ENCODE data around the gene HDAC11. TPM values are rescaled to one million over a fixed set of nuclear protein-coding genes. Genes with fewer than 3 reads are reported as not detected.

Gene HDAC11
- total and polyA plus RNA-seq, 9 of the 15 experiments (the other 6 are each of a cell fraction or from before 2014, with no cell fraction given): 0.60 to 6.0 (median 4.5) TPM

- no peak for TF ChIP-seq NUFIP1 (IDR thresholded peaks at IDR 0.05; ENCODE audit: partially characterized antibody)
- no peak for TF ChIP-seq ZC3H4 (CRISPR knock-in tag; IDR thresholded peaks at IDR 0.05; ENCODE audit: borderline replicate concordance)
- TF ChIP-seq ETV6 (IDR thresholded peaks at IDR 0.05; ENCODE audit: borderline replicate concordance in 1 of 2, low read depth in 2 of 2, low read length in 1 of 2): peak in 1 of 2 experiments; percentile 66; a peak in 1 of 4 replicates
- no peak for TF ChIP-seq ETV6 (CRISPR knock-in tag; IDR thresholded peaks at IDR 0.05; ENCODE audit: borderline replicate concordance)
- no peak for TF ChIP-seq YBX1 (IDR thresholded peaks at IDR 0.05)
- peak; percentile 81; the same call in 1 of the 2 replicates for TF ChIP-seq ZNF589 (CRISPR knock-in tag; IDR thresholded peaks at IDR 0.05; ENCODE audit: low read depth)
- TF ChIP-seq DLX4 (CRISPR knock-in tag; IDR thresholded peaks at IDR 0.05): no peak
- no peak for TF ChIP-seq C11orf30 (IDR thresholded peaks at IDR 0.05; ENCODE audit: low read depth)
- no peak for TF ChIP-seq ASH1L (IDR thresholded peaks at IDR 0.05; ENCODE audit: borderline replicate concordance, low read depth, partially characterized antibody)
- TF ChIP-seq PKNOX1 (IDR thresholded peaks at IDR 0.05): peak; percentile 76
- TF ChIP-seq FOXP4 (CRISPR knock-in tag; IDR thresholded peaks at IDR 0.05; ENCODE audit: borderline replicate concordance): no peak
- TF ChIP-seq ZBED1 (IDR thresholded peaks at IDR 0.05): peak; percentile 93
- no peak for TF ChIP-seq BRF2 (IDR thresholded peaks at IDR 0.05; ENCODE audit: borderline replicate concordance, insufficient read depth, insufficient read length)
- TF ChIP-seq THAP12 (CRISPR knock-in tag; IDR thresholded peaks at IDR 0.05): no peak
- peak; percentile 98 for TF ChIP-seq ESRRA (IDR thresholded peaks at IDR 0.05; ENCODE audit: borderline replicate concordance, low read depth)
- TF ChIP-seq FOXJ3 (CRISPR knock-in tag; IDR thresholded peaks at IDR 0.05): no peak
- peak; percentile 96 for TF ChIP-seq STAT5A (IDR thresholded peaks at IDR 0.05; ENCODE audit: borderline replicate concordance, low read length)
- no peak for TF ChIP-seq ZNF75A (CRISPR knock-in tag; IDR thresholded peaks at IDR 0.05)
- no peak for TF ChIP-seq ZNF778 (CRISPR knock-in tag; IDR thresholded peaks at IDR 0.05)
- TF ChIP-seq WHSC1 (IDR thresholded peaks at IDR 0.05; ENCODE audit: low read length): no peak
- TF ChIP-seq PHTF2 (CRISPR knock-in tag; IDR thresholded peaks at IDR 0.05): no peak
- TF ChIP-seq ZNF146 (CRISPR knock-in tag; IDR thresholded peaks at IDR 0.05; ENCODE audit: unreplicated experiment): no peak
- TF ChIP-seq KAT2B (IDR thresholded peaks at IDR 0.05; ENCODE audit: low read depth, low read length): no peak
Observed at GRCh38 chr3:13484851-13485590, 4.9 kb downstream of the HDAC11 start (continued).

Measured in K562 (cell line).